DMS 273 (cell line): Measurements from ENCODE around the gene ASTL.
A peak's percentile ranks its signal among the peaks of the same experiment; 100 is the strongest.
"Not testable (repeated sequence)": the region's sequence is repeated elsewhere in the genome, so short reads cannot be mapped to it uniquely, and the experiment has no call there.

Source experiments
- DNase-seq: peaks from one replicate; lab custom pipeline; 2025; ENCODE audit not compliant: unreplicated experiment; lab: John Stamatoyannopoulos, UW

ASTL gene

DNA sequence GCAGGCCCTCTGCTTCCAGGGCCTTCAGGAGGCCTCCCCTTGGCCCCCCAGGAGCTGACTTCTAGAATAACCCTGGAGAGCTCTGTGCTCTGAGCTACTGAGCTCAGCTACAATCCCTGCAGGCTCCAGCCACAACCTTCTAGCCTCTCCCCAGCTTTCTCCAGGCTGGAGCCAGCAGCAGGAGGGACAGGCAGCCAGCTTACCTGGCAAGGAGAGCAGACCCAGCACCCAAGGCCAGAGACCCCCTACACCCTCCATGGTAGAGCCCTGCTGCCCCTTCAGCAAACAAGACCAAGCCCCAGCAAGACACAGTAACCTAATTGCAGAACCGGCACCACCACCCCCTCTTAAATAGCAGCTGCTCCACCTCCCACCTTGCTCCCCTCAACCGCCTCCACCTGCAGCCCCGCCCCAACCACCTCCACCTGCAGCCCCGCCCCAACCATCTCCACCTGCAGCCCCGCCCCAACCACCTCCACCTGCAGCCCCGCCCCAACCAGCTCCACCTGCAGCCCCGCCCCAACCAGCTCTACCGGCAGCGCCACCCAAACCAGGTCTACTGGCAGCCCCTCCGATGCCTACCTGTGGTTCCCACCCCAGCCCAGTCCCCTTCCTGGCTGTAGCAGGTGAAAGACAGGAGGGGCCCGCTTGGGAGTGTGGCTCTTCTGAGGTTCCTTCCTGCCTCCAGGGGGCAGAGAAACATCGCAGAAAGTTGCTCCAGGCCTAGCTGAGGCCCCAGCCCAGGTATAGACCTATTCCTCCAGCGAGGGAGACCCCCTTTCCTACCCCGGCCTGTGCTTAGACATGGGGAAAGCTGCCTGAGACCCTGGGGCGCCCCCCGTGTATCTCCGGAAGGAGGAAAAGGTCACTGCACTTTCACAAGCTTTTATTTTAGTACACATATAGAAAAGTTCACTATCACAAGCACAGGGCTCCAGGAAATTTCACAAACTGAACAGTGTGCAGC lies at the start of gene ASTL:
Gene ASTL, minus strand, starts transcription at position 324 of the 967 bp plus-strand sequence. Its CDS starts 66 bp downstream, at position 258.
- peak; percentile 74 for DNase-seq

DNA sequence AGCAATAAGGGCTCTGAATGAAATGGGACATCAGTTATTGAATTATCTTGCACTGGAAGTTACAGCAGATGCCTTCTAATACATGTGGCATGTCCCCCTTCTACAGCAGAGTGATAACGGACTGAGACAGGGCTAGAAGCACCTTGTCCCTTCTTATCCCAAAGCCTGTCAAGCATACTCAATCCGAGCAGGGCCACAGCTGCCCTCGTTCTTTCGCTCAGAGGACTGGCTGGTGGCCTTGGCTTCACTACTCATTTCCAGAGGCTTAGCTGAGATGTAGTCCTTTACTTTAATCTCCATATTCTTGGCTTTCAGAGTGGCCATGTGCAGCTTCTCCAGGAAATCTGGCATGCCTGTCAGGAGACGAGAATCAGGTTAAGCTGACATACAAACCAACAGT lies 48.3 kb upstream of the ASTL start:
- DNase-seq = no peak

DNA sequence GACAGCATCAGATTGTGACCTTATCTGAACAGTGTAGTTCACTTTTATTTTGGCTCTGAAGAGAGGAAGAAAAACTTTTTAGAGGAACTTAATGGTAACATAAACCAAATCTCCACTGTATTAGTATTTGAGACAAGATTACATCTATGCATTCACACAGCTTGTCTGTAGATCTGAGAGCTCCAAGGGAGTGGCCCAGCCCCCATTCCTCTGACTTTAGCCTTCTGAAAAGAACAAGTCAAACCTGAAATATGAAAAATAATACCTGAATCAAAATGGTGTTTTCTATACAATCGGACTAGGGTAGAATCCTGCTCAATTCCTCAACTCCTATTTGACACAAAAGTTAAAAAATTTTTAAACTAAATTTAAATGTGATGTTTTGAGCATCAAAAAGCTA lies 47.2 kb upstream of the ASTL start:
- DNase-seq = no peak

DNA sequence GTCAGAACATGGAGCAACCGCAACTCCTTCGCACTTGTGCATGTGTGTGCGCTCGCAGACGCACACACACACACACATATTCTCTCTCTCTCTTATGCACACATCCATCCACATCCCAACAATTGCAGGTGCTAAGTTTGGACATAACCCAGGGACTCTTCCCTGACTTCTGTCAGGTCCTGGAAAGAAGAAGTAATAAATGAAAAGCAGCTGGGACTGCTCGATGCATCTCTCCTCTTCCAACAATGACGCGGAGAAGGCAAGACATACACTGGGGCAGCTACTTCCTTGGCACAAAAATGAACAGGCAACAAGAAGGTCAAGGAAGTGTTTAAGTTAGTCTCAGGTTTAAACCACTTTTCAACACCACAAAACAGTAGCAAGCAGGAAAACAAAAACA lies 46.7 kb upstream of the ASTL start:
- DNase-seq = no peak

DNA sequence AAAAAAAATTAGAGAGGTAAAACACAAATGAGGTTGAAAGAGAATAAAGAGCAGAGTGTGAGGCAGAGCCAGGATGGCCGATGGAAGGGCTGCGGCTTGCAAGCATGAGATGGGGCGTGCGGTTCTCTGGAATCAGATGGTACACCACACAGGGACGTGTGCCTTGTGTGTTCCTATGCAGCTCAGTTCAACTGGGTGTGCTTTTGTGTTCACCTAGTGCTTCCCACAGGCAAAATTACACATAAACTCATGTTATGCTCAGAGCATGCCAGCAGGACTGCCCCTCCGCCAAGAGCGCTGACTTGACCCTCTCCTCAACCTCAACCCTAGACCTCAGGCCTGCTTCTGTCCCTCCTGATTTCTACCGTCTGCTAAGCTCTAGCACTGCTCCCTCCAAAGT lies 45.9 kb upstream of the ASTL start:
- no peak for DNase-seq

DNA sequence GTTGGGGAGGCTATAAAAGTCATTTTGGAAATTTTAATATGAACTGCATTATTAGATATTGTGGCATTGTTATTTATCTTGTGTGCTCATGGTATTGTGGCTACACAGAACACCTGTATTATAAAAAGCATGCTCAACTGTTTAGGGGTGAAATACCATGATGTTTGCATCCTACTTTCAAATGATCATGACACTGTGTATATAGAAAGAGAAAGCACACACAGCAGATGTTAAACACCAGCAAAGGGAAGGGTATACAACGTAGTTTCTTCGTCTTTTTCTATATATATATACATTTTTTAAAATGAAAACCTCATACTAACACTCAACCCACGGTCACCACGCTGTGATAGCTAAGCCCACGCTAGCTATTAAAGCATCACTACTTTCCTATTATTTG lies 43.2 kb upstream of the ASTL start:
- DNase-seq = no peak

DNA sequence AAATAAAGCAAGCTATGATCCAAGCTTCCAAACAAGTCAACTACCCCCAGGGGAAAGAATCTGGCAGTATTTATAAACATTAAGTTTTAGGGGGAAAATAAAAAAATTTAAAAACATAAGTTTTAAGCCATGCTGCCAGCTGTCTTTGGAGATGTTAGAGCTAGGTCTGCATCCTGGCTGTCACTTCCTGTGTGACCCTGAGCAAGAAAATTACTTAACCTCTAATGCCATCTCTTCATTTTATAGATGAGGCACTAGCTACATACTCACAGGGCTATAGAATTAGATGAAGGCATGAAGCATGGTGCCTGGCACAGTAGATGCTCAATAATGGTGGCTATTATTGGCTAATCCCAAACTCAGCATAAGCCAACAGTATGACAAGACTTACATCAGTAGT lies 42.2 kb upstream of the ASTL start:
- DNase-seq = no peak

DNA sequence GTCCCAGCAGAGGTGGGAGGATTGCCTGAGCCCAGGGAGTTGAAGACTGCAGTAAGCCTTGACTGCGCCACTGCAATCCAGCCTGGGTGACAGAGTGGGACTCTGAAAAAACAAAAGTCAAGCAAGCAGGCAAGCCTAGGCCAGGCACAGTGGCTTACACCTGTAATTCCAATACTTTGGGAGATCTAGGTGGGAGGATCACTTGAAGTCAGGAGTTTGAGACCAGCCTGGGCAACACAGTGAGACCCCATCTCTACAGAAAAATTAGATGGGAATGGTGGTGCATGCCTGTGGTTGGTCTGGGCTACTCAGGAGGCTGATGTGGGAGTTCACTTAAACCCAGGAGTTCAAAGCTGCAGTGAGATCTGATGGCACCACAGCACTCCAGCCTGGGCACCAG lies 41.7 kb upstream of the ASTL start:
- no peak for DNase-seq

DNA sequence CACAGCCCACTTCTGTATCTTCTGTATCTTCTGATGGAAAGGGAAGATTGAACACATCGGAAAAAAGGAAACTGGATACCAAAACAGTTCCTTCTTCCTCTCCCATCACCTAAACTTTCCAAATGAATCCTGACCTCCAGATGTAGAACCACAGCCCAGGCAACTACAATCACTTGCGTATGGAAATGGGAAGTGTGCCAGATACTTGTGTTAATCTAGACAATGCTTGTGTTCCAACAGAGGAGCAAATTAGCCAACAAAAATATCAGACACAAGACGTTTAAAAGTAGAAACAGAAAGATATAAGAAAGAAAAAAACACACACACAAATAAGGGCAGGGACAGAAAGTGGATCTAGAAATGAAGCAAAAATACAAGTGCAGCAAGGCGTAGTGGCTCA lies 38.4 kb upstream of the ASTL start:
- no peak for DNase-seq

DNA sequence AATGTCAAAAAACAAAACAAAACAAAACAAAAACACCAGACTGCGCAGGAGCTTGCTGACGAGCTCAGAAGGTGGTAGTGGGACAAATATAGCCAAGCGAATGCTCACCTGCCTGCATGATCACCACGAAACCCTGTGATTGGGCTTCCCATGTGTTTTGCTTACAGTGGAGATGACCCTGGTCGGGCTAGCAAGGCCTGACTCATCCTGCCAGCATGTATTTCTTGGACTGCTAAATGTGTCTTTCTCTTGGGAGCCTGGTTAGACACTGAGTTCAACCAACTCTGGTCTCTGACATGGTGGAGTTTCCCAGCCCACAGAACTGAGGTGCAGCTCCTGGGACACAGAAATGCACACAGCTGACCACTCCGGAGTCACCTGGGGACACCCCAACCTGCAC lies 37.6 kb upstream of the ASTL start:
- DNase-seq = no peak

DNA sequence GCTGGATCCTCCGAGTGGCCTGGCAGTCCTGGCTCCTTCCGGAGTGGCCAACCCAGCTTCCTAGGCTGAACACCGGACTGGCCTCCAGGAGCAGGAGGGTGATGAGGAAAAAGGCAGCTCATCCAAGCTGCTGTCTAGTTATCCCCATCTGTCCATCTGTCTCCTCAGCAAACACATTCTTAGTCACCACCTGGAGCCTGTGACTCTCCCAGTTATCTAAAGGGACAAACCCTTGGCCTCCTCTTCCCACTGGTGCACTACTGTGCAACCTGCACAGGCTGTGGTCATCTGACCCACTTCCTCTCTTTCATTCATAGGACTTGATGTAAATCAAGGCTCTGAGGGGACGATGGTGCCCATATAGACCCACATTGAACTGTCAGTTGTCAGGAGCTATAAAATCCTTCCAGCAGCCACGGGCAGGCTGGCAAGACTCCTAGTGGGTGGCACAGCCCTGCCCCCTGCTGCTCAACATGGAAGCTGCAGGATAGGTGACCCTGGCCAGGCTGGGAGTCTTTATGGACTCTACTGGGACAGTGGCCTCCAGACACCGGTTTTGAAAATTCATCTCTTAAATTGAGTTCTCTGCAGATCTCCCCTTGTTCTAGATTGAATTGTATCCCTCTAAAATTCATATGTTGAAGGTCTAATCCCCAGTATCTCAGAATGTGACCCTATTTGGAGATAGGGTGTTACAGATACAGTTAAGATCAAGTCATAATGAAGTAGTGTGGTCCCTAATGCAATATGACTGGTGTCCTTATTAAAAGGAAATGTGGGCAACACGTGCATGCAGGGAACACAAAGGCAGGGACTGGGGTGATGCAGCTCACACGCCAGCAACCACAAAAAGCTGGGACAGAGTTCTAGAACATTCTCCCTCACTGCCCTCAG lies 36.2 kb upstream of the ASTL start:
- peak; percentile 91 for DNase-seq

DNA sequence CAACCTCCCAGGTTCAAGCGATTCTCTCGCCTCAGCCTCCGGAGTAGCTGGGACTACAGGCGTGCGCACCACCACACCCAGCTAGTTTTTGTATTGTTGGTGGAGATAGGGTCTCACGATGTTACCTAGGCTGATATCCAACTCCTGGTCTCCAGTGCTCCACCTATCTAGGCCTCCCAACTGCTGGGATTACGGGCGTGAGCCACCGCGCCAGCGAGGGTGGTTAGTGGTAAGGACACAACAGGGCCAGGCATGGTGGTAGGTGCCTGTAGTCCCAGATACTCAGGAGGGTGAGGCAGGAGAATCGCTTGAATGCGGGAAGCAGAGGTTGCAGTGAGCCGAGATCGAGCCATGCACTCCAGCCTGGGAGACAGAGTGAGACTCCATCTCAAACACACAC lies 33.5 kb upstream of the ASTL start:
- no peak for DNase-seq

DNA sequence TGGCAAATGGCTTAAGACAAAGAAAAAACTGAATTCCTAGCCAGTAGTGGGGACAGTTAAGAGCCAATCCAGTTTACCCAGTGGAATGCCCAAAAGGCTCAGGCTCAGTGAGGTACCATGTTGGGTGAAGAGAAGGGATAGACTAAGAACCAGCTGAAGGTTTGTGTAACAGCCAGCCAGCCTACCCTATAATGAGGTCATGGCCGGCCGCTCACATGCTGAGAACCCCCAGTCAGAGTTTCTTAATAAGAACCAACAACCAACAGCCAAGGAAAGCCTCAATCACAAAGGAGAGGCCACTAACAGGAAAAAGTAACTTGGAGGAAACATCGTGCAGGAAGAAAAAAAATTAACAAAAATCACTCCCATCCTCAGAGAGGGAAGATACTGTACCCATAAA lies 32.3 kb upstream of the ASTL start:
- no peak for DNase-seq

DNA sequence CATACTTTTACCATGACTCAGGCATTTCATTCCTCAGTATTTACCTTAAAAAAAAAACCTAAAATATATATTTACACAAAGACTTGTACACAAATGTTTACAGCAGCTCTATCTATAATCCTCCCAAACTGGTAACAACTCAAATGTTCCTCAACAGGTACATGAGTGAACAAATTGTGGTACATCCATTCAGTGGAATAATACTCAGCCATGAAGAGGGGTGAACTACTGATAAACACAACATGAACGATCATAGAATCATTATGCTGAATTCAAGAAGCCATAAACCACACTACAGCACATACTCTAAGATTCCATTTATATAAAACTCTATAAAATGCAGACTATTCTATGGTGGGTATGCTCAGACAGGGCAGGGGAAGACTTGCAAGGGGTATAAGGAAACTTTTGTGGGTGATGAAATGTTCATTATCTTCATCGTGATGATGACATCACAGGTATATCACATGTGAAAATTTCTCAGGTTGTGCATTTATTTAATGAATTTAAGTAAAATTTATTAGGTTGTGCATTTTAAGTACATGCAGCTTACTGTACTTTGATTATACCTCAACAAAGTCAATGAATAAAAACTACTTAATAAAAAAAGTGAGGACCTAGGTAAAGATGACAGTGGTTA lies 31.7 kb upstream of the ASTL start:
- DNase-seq = no peak

DNA sequence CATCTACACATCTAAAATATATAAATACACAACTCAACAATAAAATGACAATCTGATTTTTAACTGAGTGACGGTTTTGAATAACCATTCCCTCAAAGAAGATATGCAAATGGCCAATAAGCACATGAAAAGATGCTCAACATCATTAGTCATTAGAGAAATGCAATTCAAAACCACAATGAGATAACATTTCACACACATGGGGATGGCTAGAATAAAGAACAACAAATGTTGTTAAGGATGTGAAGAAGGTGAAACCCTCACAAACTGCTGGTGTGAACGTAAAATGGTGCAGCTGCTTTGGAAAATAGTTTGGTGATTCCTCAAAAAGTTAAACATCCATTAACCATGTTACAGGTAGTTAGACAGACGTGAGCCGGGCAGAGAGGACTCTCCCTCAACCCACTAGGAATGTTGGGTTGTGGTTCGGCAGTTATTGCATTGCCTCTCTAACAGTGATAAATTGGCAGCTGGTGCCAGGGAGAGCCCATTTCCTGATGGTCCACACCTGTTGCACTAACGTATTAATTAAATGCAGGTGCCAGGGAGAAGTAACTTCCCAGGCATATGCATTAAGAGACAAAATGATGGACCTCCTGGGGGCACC lies 29.2 kb upstream of the ASTL start:
- DNase-seq = peak; percentile 34

DNA sequence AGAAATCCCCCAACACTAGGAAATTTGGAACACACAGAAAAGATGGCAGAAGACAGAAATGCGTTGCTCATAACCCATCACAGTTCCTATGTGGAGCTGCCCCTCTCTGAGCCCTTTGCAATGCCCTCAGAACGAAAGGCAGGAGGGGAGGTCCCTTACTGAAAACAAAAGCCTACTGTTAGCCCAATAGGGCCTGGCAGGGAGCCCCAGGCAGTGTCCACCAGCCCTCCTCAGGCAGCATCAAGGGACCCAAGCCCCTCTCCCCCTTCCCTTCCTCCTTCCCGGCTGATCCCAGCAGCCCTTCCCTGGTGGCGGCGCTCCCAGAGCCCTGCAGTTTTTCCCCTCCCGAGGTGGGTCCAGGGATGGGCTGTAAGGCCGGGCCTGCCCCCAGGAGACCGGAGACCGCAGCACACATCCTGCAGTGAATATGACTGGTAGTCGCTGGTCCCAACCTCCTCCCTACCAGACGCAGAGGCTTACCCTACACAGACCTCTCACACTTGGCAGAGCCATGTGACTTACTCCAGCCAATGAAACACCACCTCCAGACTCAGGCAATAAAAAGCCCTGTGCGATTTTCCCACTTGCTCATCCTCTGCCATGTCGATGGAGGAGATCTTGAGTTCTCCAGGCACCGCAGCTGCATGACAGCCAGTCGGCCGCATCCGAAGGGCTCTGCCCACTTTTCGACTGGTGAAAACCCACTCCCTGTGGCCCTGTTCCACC lies 26.3 kb upstream of the ASTL start:
- DNase-seq = no peak

DNA sequence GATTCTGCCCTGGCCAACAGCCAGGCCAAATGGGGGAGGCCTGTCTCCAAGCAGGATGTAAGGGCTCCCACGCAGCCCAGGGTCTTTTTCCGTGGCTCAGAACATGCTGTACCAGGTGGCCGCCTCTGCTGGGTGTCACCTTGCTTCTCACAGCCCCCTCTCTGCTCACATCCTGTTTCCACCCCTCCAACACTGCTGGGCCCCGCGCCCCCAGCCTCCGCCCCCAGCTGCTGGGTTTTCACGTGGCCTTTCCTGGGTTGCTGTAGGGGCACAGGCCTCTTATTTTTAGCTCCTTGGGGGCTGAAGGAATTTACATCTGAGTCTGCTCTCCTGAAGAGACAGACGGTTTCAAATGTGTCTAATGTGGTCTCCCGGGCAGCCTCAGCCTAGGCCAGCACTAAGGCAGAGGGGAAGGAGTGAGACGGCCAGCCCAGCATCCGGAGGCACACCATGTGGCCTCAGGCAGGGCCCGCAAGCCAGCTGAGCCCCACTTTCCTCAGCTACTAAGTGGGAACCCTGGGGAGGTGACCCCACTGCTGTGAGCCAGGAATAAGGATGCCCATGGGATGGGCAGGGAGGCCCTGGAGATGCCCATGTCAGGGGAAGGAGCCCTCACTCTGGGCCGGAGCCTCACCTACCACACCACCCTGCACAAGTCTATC lies 25.6 kb upstream of the ASTL start:
- DNase-seq = peak; percentile 45

DNA sequence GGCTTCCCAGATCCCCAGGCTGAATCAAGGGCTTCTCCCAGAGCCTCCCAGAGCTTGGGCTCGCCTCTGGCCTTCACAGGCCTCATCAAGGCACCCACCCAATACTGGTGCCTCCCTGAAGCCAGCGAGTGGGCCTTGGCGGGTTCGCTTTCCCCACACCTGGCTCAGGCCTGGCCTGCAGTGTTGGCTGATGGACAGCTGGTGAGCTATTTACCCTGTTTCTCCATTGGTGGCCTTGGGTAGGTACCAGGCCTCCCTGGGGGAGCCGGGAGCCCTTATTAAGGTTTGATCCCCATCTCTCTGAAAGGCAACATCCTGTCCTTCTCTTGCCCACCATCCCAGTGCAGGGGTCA lies 25.1 kb upstream of the ASTL start:
- no peak for DNase-seq

DNA sequence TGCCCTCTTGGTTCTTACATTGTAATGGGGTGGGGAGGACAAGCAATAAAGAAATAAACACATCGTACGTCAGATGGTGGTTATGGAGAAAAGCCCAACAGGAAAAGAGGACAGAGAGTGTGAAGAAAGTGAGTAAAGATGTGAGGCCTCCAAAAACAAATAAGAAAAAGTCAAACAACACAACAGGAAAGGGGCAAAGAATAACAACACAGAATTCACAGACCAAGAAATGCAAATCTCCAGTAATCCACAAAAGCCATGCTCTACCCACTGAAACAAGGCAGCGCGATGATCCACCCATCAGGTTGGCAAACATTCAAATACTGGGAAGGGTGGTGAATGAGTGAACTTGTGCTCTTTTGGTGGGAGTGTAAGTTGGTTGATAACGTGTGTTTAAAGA lies 23.6 kb upstream of the ASTL start:
- DNase-seq = peak; percentile 29

DNA sequence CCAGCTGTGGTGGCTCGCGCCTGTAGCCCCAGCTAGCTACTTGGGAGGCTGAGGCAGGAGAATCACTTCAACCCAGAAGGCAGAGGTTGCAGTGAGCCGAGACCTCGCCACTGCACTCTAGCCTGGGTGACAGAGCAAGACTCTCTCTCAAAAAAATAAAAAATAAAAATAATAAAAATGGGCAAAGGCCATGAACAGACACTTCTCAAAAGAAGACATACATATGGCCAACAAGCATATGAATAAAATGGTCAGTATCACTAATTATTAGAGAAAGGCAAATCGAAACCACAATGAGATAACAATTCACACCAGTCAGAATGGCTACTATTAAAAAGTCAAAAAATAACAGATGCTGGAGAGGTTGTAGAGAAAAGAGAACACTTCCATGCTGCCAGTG lies 22.1 kb upstream of the ASTL start:
- DNase-seq = not testable (repeated sequence)
